ENCODE data around the gene WDR88.
"Not testable (repeated sequence)": the region's sequence is repeated elsewhere in the genome, so short reads cannot be mapped to it uniquely, and the experiment has no call there.

- not testable (repeated sequence) for TF ChIP-seq FOSL1 (IDR thresholded peaks at IDR 0.05; ENCODE audit: insufficient read depth, low read depth, low read length); POLR2A (IDR thresholded peaks at IDR 0.05; ENCODE audit: control extremely low read depth in 1 of 2, low read depth in 2 of 2, low read length in 2 of 2); CHD2 (IDR thresholded peaks at IDR 0.05; ENCODE audit: low read length); CTCF (IDR thresholded peaks at IDR 0.05; ENCODE audit: control extremely low read depth in 1 of 3, insufficient read depth in 1 of 3, low read depth in 1 of 3, low read length in 3 of 3); KDM5A (IDR thresholded peaks at IDR 0.05; ENCODE audit: low read length); RFX5 (IDR thresholded peaks at IDR 0.05; ENCODE audit: borderline replicate concordance, low read depth, low read length); PHF8 (conservative IDR thresholded peaks at IDR 0.05; ENCODE audit: low read depth, low read length); SUZ12 (IDR thresholded peaks at IDR 0.05; ENCODE audit: low read length); POLR2AphosphoS5 (IDR thresholded peaks at IDR 0.05; ENCODE audit: low read depth, low read length)
Observed at GRCh38 chr19:33166037-33166436, 34.1 kb downstream of the WDR88 start.

Data from H1 (cell line).